ENCODE measurements around the gene NTRK2. TPM values are rescaled to one million over a fixed set of nuclear protein-coding genes. Genes with fewer than 3 reads are reported as not detected.

The NTRK2 gene
- total and polyA plus RNA-seq, 7 donors, result 0.46 to 3.0 (median 2.1) TPM

- Histone ChIP-seq H3K4me1 (no peaks in the 10 kb centered on the region), H3K9me3 (no peaks in the 10 kb centered on the region), H3K4me3 (no peak overlapping the region), H3K36me3 (no peaks in the 10 kb centered on the region), H3K27ac (no peak overlapping the region), H3K27me3 (no peaks in the 10 kb centered on the region)
- 89% methylated on average over 5 of the region's 5 CpGs for WGBS, 2 donors
- DNase-seq, result no peak
- intact Hi-C loops (cut with DNase I), result no loop called here
- TF ChIP-seq POLR2A (IDR thresholded peaks at IDR 0.05) (no peak), POLR2AphosphoS5 (IDR thresholded peaks at IDR 0.05) (no peak), EP300 (IDR thresholded peaks at IDR 0.05) (no peak), CTCF (IDR thresholded peaks at IDR 0.05) (no peak)
Measured at GRCh38 chr9:84755380-84755779, 85.9 kb downstream of the NTRK2 start.

- no peak overlapping the region for H3K27ac ChIP-seq
- WGBS, 2 donors, result 86 to 87% methylated on average over 4 of the region's 4 CpGs
- intact Hi-C loops (cut with DNase I), result no loop called here
Measured at GRCh38 chr9:84756171-84756570, 86.6 kb downstream of the NTRK2 start.

DNA sequence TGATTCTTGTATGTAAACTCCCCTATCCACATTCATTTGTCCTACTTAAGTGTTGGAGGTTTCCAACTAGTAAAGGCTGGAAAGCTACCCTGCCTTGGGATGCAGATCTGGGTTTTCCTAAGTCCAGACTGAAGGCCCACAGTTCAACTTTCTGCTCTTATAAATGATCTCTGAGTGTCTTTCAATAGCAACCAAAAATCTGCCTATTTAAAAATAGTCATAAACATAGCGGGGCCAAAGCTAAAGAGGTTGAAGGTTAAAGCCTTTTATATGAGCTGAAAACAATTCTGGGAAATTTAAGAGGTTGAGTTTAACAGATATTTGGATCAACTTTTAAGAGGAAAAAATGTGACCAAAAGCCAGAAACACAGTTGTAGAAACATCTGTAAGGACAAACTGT, 87.2 kb downstream of the NTRK2 start:
- Histone ChIP-seq H3K27me3 (no peaks in the 10 kb centered on the region), H3K9me3 (peaks cover 0 to 1% (median 0%) of the 10 kb centered on the region in 4 donors), H3K36me3 (no peaks in the 10 kb centered on the region), H3K27ac (no peak overlapping the region), H3K4me3 (no peak overlapping the region), H3K4me1 (no peaks in the 10 kb centered on the region)
- intact Hi-C loops (cut with DNase I), result no loop called here
- TF ChIP-seq EP300 (IDR thresholded peaks at IDR 0.05), result no peak
- TF ChIP-seq POLR2A (IDR thresholded peaks at IDR 0.05), result no peak
- TF ChIP-seq CTCF (IDR thresholded peaks at IDR 0.05), result no peak
- no peak for TF ChIP-seq POLR2AphosphoS5 (IDR thresholded peaks at IDR 0.05)
- no peak for DNase-seq
- 67 to 82% methylated on average over 1 of the region's 1 CpG for WGBS, 2 donors

More at GRCh38 chr9:84756171-84756570, 86.6 kb downstream of the NTRK2 start:
- Histone ChIP-seq H3K4me3 (no peak overlapping the region), H3K4me1 (no peaks in the 10 kb centered on the region), H3K27me3 (no peaks in the 10 kb centered on the region), H3K9me3 (no peaks in the 10 kb centered on the region), H3K36me3 (no peaks in the 10 kb centered on the region)
- no peak for DNase-seq
- no peak for TF ChIP-seq POLR2AphosphoS5 (IDR thresholded peaks at IDR 0.05)

- H3K27me3 ChIP-seq, result no peaks in the 10 kb centered on the region
- intact Hi-C loops (cut with DNase I), result no loop called here
- H3K4me1 ChIP-seq, result no peaks in the 10 kb centered on the region
- TF ChIP-seq EP300 (IDR thresholded peaks at IDR 0.05) (no peak), CTCF (IDR thresholded peaks at IDR 0.05) (no peak), POLR2AphosphoS5 (IDR thresholded peaks at IDR 0.05) (no peak), POLR2A (IDR thresholded peaks at IDR 0.05) (no peak)
- DNase-seq, result no peak
- H3K27ac ChIP-seq, result no peak overlapping the region
- H3K36me3 ChIP-seq, result no peaks in the 10 kb centered on the region
- peaks cover 0 to 4% (median 0%) of the 10 kb centered on the region in 4 donors for H3K9me3 ChIP-seq
- WGBS, 2 donors, result 29 to 79% methylated on average over 1 of the region's 1 CpG
- H3K4me3 ChIP-seq, result no peak overlapping the region
Measured at GRCh38 chr9:84758817-84759216, 89.3 kb downstream of the NTRK2 start.

DNA sequence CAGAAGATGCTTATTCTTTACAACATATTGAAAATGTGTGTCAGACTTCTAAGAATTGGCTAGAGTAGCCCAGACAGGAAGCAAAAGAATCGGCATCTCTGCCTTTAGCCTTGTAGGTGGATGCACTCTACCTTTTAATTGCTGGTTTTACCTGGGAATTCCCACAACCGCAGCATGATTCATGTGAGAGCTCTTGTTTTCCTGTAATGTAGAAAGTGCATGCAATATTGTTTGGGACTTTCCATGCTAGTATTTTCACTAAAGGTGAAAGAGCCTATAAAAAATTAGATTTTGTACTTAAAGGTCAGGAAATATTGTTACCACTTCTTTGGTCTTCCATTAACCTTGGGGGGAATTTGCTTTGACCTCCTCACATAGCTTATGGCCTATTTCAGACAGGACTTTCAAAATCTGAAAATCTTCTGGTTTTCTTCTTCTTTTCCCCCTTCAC, 89.8 kb downstream of the NTRK2 start:
- TF ChIP-seq POLR2AphosphoS5 (IDR thresholded peaks at IDR 0.05) (no peak), POLR2A (IDR thresholded peaks at IDR 0.05) (no peak), EP300 (IDR thresholded peaks at IDR 0.05) (no peak), CTCF (IDR thresholded peaks at IDR 0.05) (no peak)
- Histone ChIP-seq H3K4me1 (no peaks in the 10 kb centered on the region), H3K9me3 (peaks cover 0 to 4% (median 0%) of the 10 kb centered on the region in 4 donors), H3K27ac (no peak overlapping the region), H3K36me3 (no peaks in the 10 kb centered on the region), H3K4me3 (no peak overlapping the region), H3K27me3 (no peaks in the 10 kb centered on the region)
- WGBS, 2 donors, result 12 to 51% methylated on average over 2 of the region's 2 CpGs
- intact Hi-C loops (cut with DNase I), result no loop called here
- DNase-seq, result no peak
